KMS-11 (cell line): ENCODE results near the gene CDC45.

ENCODE experiments used
- H2AFZ ChIP-seq: fragments of 200-600 bp; sonication (generic); 2 replicates; pipeline ENCODE4 v1.6.1; 2016; ENCODE audit warnings: antibody characterized with exemption, mixed run types, low read depth
- H3K27ac ChIP-seq: fragments of 200-600 bp; sonication (generic); 2 replicates; pipeline ENCODE4 v1.6.1; 2016; ENCODE audit warnings: mild to moderate bottlenecking, mixed run types
- H3K27me3 ChIP-seq: fragments of 200-600 bp; sonication (generic); 2 replicates; pipeline ENCODE4 v1.6.1; 2017; ENCODE audit warnings: mild to moderate bottlenecking, low read depth, mixed run types, moderate library complexity; ENCODE audit not compliant: insufficient read depth
- H3K36me3 ChIP-seq: fragments of 200-600 bp; sonication (generic); 2 replicates; pipeline ENCODE4 v1.6.1; 2017; ENCODE audit warnings: mild to moderate bottlenecking, mixed run types; ENCODE audit not compliant: insufficient read depth
- H3K4me1 ChIP-seq: fragments of 200-600 bp; sonication (generic); 2 replicates; pipeline ENCODE4 v1.6.1; 2016; ENCODE audit warnings: mild to moderate bottlenecking, low read depth, mixed run types; ENCODE audit not compliant: poor library complexity, severe bottlenecking
- H3K4me2 ChIP-seq: fragments of 200-600 bp; sonication (generic); 2 replicates; pipeline ENCODE4 v1.7.0; 2016; ENCODE audit warnings: mild to moderate bottlenecking, mixed run types
- H3K4me3 ChIP-seq: fragments of 200-600 bp; sonication (generic); IDR thresholded peaks from 2 replicates; pipeline ENCODE4 v1.6.1; 2017; ENCODE audit warnings: low read depth, low read length, mixed read lengths; ENCODE audit not compliant: insufficient read depth
- H3K79me2 ChIP-seq: fragments of 200-600 bp; sonication (generic); 2 replicates; pipeline ENCODE4 v1.6.1; 2016; ENCODE audit warnings: low read depth, mixed run types; ENCODE audit not compliant: insufficient read depth
- H3K9ac ChIP-seq: fragments of 200-600 bp; sonication (generic); 2 replicates; pipeline ENCODE4 v1.6.1; 2016; ENCODE audit warnings: mild to moderate bottlenecking, mixed run types
- H4K20me1 ChIP-seq: fragments of 200-600 bp; sonication (generic); 2 replicates; pipeline ENCODE4 v1.6.1; 2016; ENCODE audit warnings: mild to moderate bottlenecking, mixed run types; ENCODE audit not compliant: insufficient read depth
- TF ChIP-seq, protein P1 (sequence below): fragments of 200-600 bp; sonication (generic); conservative IDR thresholded peaks from 2 replicates; pipeline ENCODE4 v1.6.1; 2017; ENCODE audit warnings: low read depth, mild to moderate bottlenecking, antibody characterized with exemption, low read length, moderate library complexity, mixed read lengths

Gene CDC45

DNA sequence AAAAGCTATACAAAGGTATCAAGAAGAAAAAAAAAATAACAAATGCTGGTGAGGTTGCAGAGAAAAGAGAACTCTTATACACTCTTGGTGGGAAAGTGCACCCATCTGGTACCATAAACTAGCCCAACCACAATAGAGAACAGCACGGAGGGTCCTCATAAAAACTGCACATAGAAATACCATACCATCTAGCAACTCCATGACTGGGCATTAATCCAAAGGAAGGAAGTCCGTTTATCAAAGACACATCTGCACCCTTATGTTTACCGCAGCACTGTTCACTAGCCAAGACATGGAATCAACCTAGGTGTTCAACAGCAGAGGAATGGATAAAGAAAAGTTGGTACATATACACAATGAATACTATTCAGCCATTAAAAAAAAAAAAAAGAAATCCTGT, 55.3 kb downstream of the CDC45 start:
- Histone ChIP-seq H3K4me2 (no peak overlapping the region), H3K4me1 (no peaks in the 10 kb centered on the region), H3K27me3 (no peaks in the 10 kb centered on the region), H3K4me3 (no peak overlapping the region), H3K27ac (no peak overlapping the region), H3K79me2 (no peaks in the 10 kb centered on the region), H4K20me1 (no peaks in the 10 kb centered on the region), H3K9ac (no peak overlapping the region), H2AFZ (no peak overlapping the region), H3K36me3 (no peaks in the 10 kb centered on the region)
- TF ChIP-seq, protein P1, sequence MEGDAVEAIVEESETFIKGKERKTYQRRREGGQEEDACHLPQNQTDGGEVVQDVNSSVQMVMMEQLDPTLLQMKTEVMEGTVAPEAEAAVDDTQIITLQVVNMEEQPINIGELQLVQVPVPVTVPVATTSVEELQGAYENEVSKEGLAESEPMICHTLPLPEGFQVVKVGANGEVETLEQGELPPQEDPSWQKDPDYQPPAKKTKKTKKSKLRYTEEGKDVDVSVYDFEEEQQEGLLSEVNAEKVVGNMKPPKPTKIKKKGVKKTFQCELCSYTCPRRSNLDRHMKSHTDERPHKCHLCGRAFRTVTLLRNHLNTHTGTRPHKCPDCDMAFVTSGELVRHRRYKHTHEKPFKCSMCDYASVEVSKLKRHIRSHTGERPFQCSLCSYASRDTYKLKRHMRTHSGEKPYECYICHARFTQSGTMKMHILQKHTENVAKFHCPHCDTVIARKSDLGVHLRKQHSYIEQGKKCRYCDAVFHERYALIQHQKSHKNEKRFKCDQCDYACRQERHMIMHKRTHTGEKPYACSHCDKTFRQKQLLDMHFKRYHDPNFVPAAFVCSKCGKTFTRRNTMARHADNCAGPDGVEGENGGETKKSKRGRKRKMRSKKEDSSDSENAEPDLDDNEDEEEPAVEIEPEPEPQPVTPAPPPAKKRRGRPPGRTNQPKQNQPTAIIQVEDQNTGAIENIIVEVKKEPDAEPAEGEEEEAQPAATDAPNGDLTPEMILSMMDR = no peak

DNA sequence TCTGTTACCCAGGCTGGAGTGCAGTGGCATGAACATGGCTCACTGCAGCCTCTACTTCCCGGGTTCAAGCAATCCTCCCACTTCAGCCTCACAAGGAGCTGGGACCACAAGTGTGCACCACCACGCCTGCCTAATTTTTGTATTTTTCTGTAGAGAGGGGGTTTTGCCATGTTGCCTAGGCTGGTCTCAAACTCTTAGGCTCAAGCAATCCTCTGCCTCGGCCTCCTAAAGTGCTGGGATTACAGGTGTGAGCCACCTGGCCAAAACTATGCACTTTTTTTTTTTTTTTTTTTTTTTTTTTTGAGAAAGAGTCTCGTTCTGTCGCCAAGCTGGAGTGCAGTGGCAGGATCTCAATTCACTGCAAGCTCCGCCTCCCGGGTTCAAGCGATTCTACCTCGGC, 56.8 kb downstream of the CDC45 start:
- Histone ChIP-seq H3K4me2 (no peak overlapping the region), H2AFZ (no peak overlapping the region), H3K4me1 (no peaks in the 10 kb centered on the region), H3K36me3 (no peaks in the 10 kb centered on the region), H3K9ac (no peak overlapping the region), H3K27me3 (no peaks in the 10 kb centered on the region), H3K79me2 (no peaks in the 10 kb centered on the region), H3K4me3 (no peak overlapping the region), H4K20me1 (no peaks in the 10 kb centered on the region), H3K27ac (no peak overlapping the region)
- TF ChIP-seq, protein P1 = no peak

DNA sequence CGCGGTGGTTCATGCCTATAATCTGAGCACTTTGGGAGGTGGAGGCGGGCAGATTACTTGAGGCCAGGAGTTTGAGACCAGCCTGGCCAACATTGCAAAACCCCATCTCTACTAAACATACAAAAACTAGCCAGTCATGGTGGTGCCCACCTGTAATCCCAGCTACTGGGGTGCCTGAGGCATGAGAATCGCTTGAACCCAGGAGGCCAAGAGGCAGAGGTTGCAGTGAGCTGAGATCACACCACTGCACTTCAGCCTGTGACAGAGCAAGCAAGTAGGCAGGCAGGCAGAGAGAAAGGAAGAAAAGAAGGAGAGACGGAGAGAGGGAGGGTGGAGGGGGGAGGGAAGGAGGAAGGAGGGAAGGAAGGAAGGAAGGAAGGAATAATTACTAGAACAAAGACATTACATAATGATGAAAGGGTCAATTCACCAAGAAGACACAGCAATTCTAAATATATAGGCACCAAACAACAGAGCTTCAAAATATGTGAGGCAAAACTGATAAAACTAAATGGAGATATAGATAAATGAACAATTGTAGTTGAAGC, 58.3 kb downstream of the CDC45 start:
- H3K36me3 ChIP-seq = no peaks in the 10 kb centered on the region
- no peaks in the 10 kb centered on the region for H4K20me1 ChIP-seq
- H3K27ac ChIP-seq = no peak overlapping the region
- H3K27me3 ChIP-seq = no peaks in the 10 kb centered on the region
- H2AFZ ChIP-seq = no peak overlapping the region
- no peaks in the 10 kb centered on the region for H3K79me2 ChIP-seq
- H3K4me1 ChIP-seq = no peaks in the 10 kb centered on the region
- H3K4me2 ChIP-seq = no peak overlapping the region
- no peak overlapping the region for H3K9ac ChIP-seq
- TF ChIP-seq, protein P1 = no peak
- no peak overlapping the region for H3K4me3 ChIP-seq

DNA sequence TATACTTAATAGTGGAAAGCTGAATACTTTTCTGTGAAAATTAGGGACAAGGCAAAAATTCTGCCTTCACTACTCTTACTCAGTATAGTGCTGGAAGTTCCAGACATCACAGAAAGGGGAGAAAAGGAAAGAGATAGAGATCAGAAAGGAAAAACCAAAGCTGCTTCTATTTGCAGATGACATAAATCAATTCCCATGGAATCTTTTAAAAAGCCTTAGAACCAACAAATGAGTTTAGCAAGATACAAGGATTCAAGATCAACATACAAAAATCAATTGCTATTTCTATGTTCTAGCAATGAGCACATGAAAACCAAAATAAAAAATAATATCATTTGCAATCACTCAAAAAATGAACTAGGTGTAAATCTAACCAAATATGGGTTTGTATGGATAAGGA, 60.7 kb downstream of the CDC45 start:
- no peak overlapping the region for H2AFZ ChIP-seq
- no peaks in the 10 kb centered on the region for H4K20me1 ChIP-seq
- H3K9ac ChIP-seq = no peak overlapping the region
- no peak overlapping the region for H3K4me3 ChIP-seq
- no peaks in the 10 kb centered on the region for H3K36me3 ChIP-seq
- no peaks in the 10 kb centered on the region for H3K4me1 ChIP-seq
- TF ChIP-seq, protein P1 = no peak
- no peaks in the 10 kb centered on the region for H3K79me2 ChIP-seq
- H3K4me2 ChIP-seq = no peak overlapping the region
- H3K27ac ChIP-seq = no peak overlapping the region
- no peaks in the 10 kb centered on the region for H3K27me3 ChIP-seq
